Measurements from ENCODE around the gene ACAN. TPM values are rescaled to one million over a fixed set of nuclear protein-coding genes. Genes with fewer than 3 reads are reported as not detected.

Gene ACAN
- total and polyA plus RNA-seq, 9 of the 15 experiments (the other 6 are each of a cell fraction or from before 2014, with no cell fraction given): not detected

DNA sequence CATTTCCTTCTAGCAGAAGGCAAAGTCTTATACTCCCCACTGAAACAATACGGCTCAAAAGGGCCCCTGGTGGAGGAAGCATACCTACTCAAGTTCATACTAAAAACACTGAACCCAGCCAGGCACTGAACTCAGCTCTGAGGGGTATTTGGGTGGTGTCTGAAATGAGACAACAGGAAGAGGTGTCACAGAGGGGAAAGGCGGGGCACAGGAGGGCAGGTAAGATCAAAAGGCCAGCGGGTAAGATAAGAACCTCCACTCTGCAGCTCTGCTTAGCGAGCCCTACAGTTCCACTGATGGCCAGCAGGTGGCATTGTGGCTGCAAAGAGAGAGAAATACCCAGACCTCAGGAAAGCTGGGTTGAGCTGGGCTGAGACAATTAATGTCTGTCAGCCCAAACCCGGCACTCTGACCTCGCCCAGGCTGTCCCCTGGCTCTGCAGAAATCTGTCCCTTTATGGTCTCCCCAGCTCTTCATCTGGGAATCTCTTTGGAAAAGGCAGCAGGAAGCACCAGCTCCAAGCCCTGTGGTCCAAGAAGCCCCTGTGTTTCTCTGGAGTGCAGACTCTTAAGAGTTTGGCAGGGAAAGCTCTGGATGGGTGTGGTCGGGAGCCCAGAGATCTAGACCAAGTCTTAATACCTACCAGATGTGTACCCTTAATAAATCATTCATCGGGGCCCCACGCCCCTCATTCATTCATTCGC is 101.5 kb downstream of the ACAN start (continued):
- TF ChIP-seq, protein P1, sequence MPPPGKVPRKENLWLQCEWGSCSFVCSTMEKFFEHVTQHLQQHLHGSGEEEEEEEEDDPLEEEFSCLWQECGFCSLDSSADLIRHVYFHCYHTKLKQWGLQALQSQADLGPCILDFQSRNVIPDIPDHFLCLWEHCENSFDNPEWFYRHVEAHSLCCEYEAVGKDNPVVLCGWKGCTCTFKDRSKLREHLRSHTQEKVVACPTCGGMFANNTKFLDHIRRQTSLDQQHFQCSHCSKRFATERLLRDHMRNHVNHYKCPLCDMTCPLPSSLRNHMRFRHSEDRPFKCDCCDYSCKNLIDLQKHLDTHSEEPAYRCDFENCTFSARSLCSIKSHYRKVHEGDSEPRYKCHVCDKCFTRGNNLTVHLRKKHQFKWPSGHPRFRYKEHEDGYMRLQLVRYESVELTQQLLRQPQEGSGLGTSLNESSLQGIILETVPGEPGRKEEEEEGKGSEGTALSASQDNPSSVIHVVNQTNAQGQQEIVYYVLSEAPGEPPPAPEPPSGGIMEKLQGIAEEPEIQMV (tag; conservative IDR thresholded peaks at IDR 0.05; ENCODE audit: low read depth): no peak
- TF ChIP-seq FOXA3 (CRISPR knock-in tag; conservative IDR thresholded peaks at IDR 0.05 in 1 of 2, IDR thresholded peaks at IDR 0.05 in 1 of 2) (no peak), CBX3 (IDR thresholded peaks at IDR 0.05; ENCODE audit: borderline replicate concordance in 1 of 2, low read length in 2 of 2) (no peak; a peak in 1 of 3 replicates), NFIX (CRISPR knock-in tag; IDR thresholded peaks at IDR 0.05; ENCODE audit: low read depth) (no peak), BHLHE40 (IDR thresholded peaks at IDR 0.05; ENCODE audit: low read length) (0 out of 2 replicates have a peak, but pooled peaks have one; percentile 8), ZNF212 (CRISPR knock-in tag; IDR thresholded peaks at IDR 0.05) (no peak), YY1 (IDR thresholded peaks at IDR 0.05; ENCODE audit: borderline replicate concordance in 1 of 3, control insufficient read depth in 1 of 3, extremely low read depth in 1 of 3, insufficient read depth in 3 of 3, insufficient read length in 1 of 3, insufficient replicate concordance in 2 of 3, low read depth in 1 of 3, low read length in 2 of 3) (peak in 1 of 3 experiments; percentile 13), TRIM25 (IDR thresholded peaks at IDR 0.05; ENCODE audit: borderline replicate concordance) (no peak), ZBTB12 (CRISPR knock-in tag; IDR thresholded peaks at IDR 0.05) (no peak), PCBP1 (IDR thresholded peaks at IDR 0.05; ENCODE audit: low read depth, low read length, poor library complexity, severe bottlenecking) (no peak), MTA3 (IDR thresholded peaks at IDR 0.05; ENCODE audit: borderline replicate concordance) (peak; percentile 54; the same call in 1 of the 2 replicates), LEF1 (IDR thresholded peaks at IDR 0.05) (peak; percentile 68; the same call in 1 of the 2 replicates)
- TF ChIP-seq, protein P2, sequence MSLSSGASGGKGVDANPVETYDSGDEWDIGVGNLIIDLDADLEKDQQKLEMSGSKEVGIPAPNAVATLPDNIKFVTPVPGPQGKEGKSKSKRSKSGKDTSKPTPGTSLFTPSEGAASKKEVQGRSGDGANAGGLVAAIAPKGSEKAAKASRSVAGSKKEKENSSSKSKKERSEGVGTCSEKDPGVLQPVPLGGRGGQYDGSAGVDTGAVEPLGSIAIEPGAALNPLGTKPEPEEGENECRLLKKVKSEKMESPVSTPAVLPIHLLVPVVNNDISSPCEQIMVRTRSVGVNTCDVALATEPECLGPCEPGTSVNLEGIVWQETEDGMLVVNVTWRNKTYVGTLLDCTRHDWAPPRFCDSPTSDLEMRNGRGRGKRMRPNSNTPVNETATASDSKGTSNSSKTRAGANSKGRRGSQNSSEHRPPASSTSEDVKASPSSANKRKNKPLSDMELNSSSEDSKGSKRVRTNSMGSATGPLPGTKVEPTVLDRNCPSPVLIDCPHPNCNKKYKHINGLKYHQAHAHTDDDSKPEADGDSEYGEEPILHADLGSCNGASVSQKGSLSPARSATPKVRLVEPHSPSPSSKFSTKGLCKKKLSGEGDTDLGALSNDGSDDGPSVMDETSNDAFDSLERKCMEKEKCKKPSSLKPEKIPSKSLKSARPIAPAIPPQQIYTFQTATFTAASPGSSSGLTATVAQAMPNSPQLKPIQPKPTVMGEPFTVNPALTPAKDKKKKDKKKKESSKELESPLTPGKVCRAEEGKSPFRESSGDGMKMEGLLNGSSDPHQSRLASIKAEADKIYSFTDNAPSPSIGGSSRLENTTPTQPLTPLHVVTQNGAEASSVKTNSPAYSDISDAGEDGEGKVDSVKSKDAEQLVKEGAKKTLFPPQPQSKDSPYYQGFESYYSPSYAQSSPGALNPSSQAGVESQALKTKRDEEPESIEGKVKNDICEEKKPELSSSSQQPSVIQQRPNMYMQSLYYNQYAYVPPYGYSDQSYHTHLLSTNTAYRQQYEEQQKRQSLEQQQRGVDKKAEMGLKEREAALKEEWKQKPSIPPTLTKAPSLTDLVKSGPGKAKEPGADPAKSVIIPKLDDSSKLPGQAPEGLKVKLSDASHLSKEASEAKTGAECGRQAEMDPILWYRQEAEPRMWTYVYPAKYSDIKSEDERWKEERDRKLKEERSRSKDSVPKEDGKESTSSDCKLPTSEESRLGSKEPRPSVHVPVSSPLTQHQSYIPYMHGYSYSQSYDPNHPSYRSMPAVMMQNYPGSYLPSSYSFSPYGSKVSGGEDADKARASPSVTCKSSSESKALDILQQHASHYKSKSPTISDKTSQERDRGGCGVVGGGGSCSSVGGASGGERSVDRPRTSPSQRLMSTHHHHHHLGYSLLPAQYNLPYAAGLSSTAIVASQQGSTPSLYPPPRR (CRISPR knock-in tag; IDR thresholded peaks at IDR 0.05; ENCODE audit: borderline replicate concordance): no peak

All from K562 (cell line).